ENCODE results near the gene SHC2.
A peak's percentile ranks its signal among the peaks of the same experiment; 100 is the strongest.
"Not testable (repeated sequence)": the region's sequence is repeated elsewhere in the genome, so short reads cannot be mapped to it uniquely, and the experiment has no call there.

Gene SHC2

GRCh38 chr19:493391-494170, 32.7 kb upstream of the SHC2 start:
- DNase-seq (ENCODE audit: low read depth in 1 of 2, low spot score in 1 of 2): no peak

GRCh38 chr19:492091-492531, 31.3 kb upstream of the SHC2 start:
- DNase-seq (ENCODE audit: low read depth in 1 of 2, low spot score in 1 of 2): no peak

GRCh38 chr19:491146-491741, 30.4 kb upstream of the SHC2 start:
- DNase-seq (ENCODE audit: low read depth in 1 of 2, low spot score in 1 of 2): no peak

GRCh38 chr19:489418-490196, 28.8 kb upstream of the SHC2 start:
- DNase-seq (ENCODE audit: low read depth in 1 of 2, low spot score in 1 of 2): no peak

GRCh38 chr19:488505-489417, 27.9 kb upstream of the SHC2 start:
- DNase-seq (ENCODE audit: low read depth in 1 of 2, low spot score in 1 of 2): peak; percentile 82 to 88

GRCh38 chr19:485583-486236, 24.9 kb upstream of the SHC2 start:
- DNase-seq (ENCODE audit: low read depth in 1 of 2, low spot score in 1 of 2): no peak

- no peak for DNase-seq (ENCODE audit: low read depth in 1 of 2, low spot score in 1 of 2)
Observed at GRCh38 chr19:485077-485476, 24.2 kb upstream of the SHC2 start.

- no peak for DNase-seq (ENCODE audit: low read depth in 1 of 2, low spot score in 1 of 2)
Observed at GRCh38 chr19:484494-484893, 23.7 kb upstream of the SHC2 start.

- no peak for DNase-seq (ENCODE audit: low read depth in 1 of 2, low spot score in 1 of 2)
Observed at GRCh38 chr19:483332-484072, 22.7 kb upstream of the SHC2 start.

GRCh38 chr19:482186-483041, 21.6 kb upstream of the SHC2 start:
- DNase-seq (ENCODE audit: low read depth in 1 of 2, low spot score in 1 of 2): no peak

GRCh38 chr19:481100-481499, 20.3 kb upstream of the SHC2 start:
- not testable (repeated sequence) for DNase-seq (ENCODE audit: low read depth in 1 of 2, low spot score in 1 of 2)

- peak in 1 of 2 donors; percentile 17 for DNase-seq (ENCODE audit: low read depth in 1 of 2, low spot score in 1 of 2)
Observed at GRCh38 chr19:480016-480855, 19.4 kb upstream of the SHC2 start.

GRCh38 chr19:478976-479375, 18.1 kb upstream of the SHC2 start:
- no peak for DNase-seq (ENCODE audit: low read depth in 1 of 2, low spot score in 1 of 2)

- DNase-seq (ENCODE audit: low read depth in 1 of 2, low spot score in 1 of 2): no peak
Observed at GRCh38 chr19:478236-478903, 17.5 kb upstream of the SHC2 start.

GRCh38 chr19:475360-475759, 14.5 kb upstream of the SHC2 start:
- no peak for DNase-seq (ENCODE audit: low read depth in 1 of 2, low spot score in 1 of 2)

GRCh38 chr19:474126-475078, 13.6 kb upstream of the SHC2 start:
- DNase-seq (ENCODE audit: low read depth in 1 of 2, low spot score in 1 of 2): no peak

Measured in activated CD4-positive, alpha-beta T cell treated with anti-CD3 and anti-CD28 coated beads, Interleukin-2, amount 50 U/mL, for 24 hours (primary cell).